Subcutaneous abdominal adipose tissue (tissue), 5 donors: Measurements from ENCODE around the gene SETDB1.

Experiments
- H3K27ac ChIP-seq: one replicate; pipeline ENCODE4 v1.7.0; 2013; ENCODE audit warnings: low read depth, mild to moderate bottlenecking, inconsistent platforms, low read length, moderate library complexity
- H3K27me3 ChIP-seq, 5 donors: one replicate each; pipeline ENCODE4 v1.7.0; 2013; ENCODE audit warnings: low read length in 5 of 5, inconsistent platforms in 1 of 5; ENCODE audit not compliant: control insufficient read depth in 5 of 5, insufficient read depth in 4 of 5
- H3K36me3 ChIP-seq, 5 donors: one replicate each; pipeline ENCODE4 v1.7.0; 2013; ENCODE audit warnings: low read length in 5 of 5; ENCODE audit not compliant: control insufficient read depth in 5 of 5, insufficient read depth in 5 of 5
- H3K4me1 ChIP-seq, 5 donors: one replicate each; pipeline ENCODE4 v1.7.0; 2013; ENCODE audit warnings: low read length in 5 of 5, mild to moderate bottlenecking in 3 of 5, moderate library complexity in 1 of 5; ENCODE audit not compliant: control insufficient read depth in 5 of 5, insufficient read depth in 5 of 5
- H3K4me3 ChIP-seq, 5 donors: one replicate each; pipeline ENCODE4 v1.7.0; 2013; ENCODE audit warnings: low read length in 5 of 5, low read depth in 1 of 5
- H3K9ac ChIP-seq, 5 donors: one replicate each; pipeline ENCODE4 v1.7.0; 2013; ENCODE audit warnings: low read length in 5 of 5, mild to moderate bottlenecking in 4 of 5, moderate library complexity in 3 of 5
- H3K9me3 ChIP-seq, 5 donors: one replicate each; pipeline ENCODE4 v1.7.0; 2013; ENCODE audit warnings: low read length in 5 of 5; ENCODE audit not compliant: control insufficient read depth in 5 of 5
- donor health status: healthy.
- donor health status: healthy.
- donor health status: healthy.
- donor health status: healthy.
- donor health status: healthy.

The SETDB1 gene

GRCh38 chr1:150902346-150902745 lies 23.8 kb upstream of the SETDB1 start:
- no peaks in the 10 kb centered on the region for H3K4me1 ChIP-seq
- H3K4me3 ChIP-seq, result no peak overlapping the region
- no peaks in the 10 kb centered on the region for H3K27me3 ChIP-seq
- no peaks in the 10 kb centered on the region for H3K9me3 ChIP-seq
- no peaks in the 10 kb centered on the region for H3K36me3 ChIP-seq
- no peak overlapping the region for H3K27ac ChIP-seq
- H3K9ac ChIP-seq, result no peak overlapping the region

- Histone ChIP-seq H3K9ac (no peak overlapping the region), H3K4me3 (no peak overlapping the region), H3K36me3 (no peaks in the 10 kb centered on the region), H3K27ac (no peak overlapping the region), H3K27me3 (no peaks in the 10 kb centered on the region), H3K9me3 (no peaks in the 10 kb centered on the region), H3K4me1 (no peaks in the 10 kb centered on the region)
Measured at GRCh38 chr1:150902751-150903150, 23.4 kb upstream of the SETDB1 start.

- no peaks in the 10 kb centered on the region for H3K36me3 ChIP-seq
- H3K4me1 ChIP-seq, result no peaks in the 10 kb centered on the region
- no peak overlapping the region for H3K4me3 ChIP-seq
- no peak overlapping the region for H3K9ac ChIP-seq
- no peaks in the 10 kb centered on the region for H3K9me3 ChIP-seq
- no peak overlapping the region for H3K27ac ChIP-seq
- no peaks in the 10 kb centered on the region for H3K27me3 ChIP-seq
Measured at GRCh38 chr1:150905301-150905700, 20.9 kb upstream of the SETDB1 start.

GRCh38 chr1:150906329-150906728 lies 19.8 kb upstream of the SETDB1 start:
- Histone ChIP-seq H3K27ac (no peak overlapping the region), H3K27me3 (no peaks in the 10 kb centered on the region), H3K4me3 (no peak overlapping the region), H3K36me3 (no peaks in the 10 kb centered on the region), H3K9me3 (no peaks in the 10 kb centered on the region), H3K4me1 (no peaks in the 10 kb centered on the region), H3K9ac (no peak overlapping the region)

- no peak overlapping the region for H3K4me3 ChIP-seq
- H3K36me3 ChIP-seq, result no peaks in the 10 kb centered on the region
- H3K9ac ChIP-seq, result no peak overlapping the region
- no peak overlapping the region for H3K27ac ChIP-seq
- H3K4me1 ChIP-seq, result no peaks in the 10 kb centered on the region
- H3K27me3 ChIP-seq, result no peaks in the 10 kb centered on the region
- no peaks in the 10 kb centered on the region for H3K9me3 ChIP-seq
Measured at GRCh38 chr1:150906813-150907212, 19.4 kb upstream of the SETDB1 start.

- Histone ChIP-seq H3K9me3 (no peaks in the 10 kb centered on the region), H3K27me3 (no peaks in the 10 kb centered on the region), H3K4me3 (no peak overlapping the region), H3K36me3 (no peaks in the 10 kb centered on the region), H3K27ac (no peak overlapping the region), H3K9ac (no peak overlapping the region), H3K4me1 (no peaks in the 10 kb centered on the region)
Measured at GRCh38 chr1:150909585-150910180, 16.5 kb upstream of the SETDB1 start.

- Histone ChIP-seq H3K4me3 (no peak overlapping the region), H3K9me3 (no peaks in the 10 kb centered on the region), H3K27ac (no peak overlapping the region), H3K27me3 (no peaks in the 10 kb centered on the region), H3K4me1 (no peaks in the 10 kb centered on the region), H3K9ac (no peak overlapping the region), H3K36me3 (no peaks in the 10 kb centered on the region)
Measured at GRCh38 chr1:150912623-150913022, 13.5 kb upstream of the SETDB1 start.

- Histone ChIP-seq H3K27me3 (no peaks in the 10 kb centered on the region), H3K27ac (no peak overlapping the region)
Measured at GRCh38 chr1:150917387-150917786, 8.8 kb upstream of the SETDB1 start.

GRCh38 chr1:150922519-150922975 lies 3.6 kb upstream of the SETDB1 start:
- H3K4me3 ChIP-seq, result no peak overlapping the region
- no peaks in the 10 kb centered on the region for H3K27me3 ChIP-seq
- no peak overlapping the region for H3K9ac ChIP-seq
- peaks cover 0 to 15% (median 9%) of the 10 kb centered on the region in 5 donors for H3K4me1 ChIP-seq
- H3K36me3 ChIP-seq, result peaks cover 0 to under 1% (median under 1%) of the 10 kb centered on the region in 5 donors
- H3K9me3 ChIP-seq, result no peaks in the 10 kb centered on the region
- H3K27ac ChIP-seq, result no peak overlapping the region

More at GRCh38 chr1:150917387-150917786, 8.8 kb upstream of the SETDB1 start:
- Histone ChIP-seq H3K9me3 (no peaks in the 10 kb centered on the region), H3K36me3 (no peaks in the 10 kb centered on the region), H3K4me1 (no peaks in the 10 kb centered on the region), H3K9ac (no peak overlapping the region), H3K4me3 (no peak overlapping the region)

- Histone ChIP-seq H3K9me3 (no peaks in the 10 kb centered on the region), H3K27me3 (no peaks in the 10 kb centered on the region), H3K4me1 (peaks cover 0 to 18% (median 12%) of the 10 kb centered on the region in 5 donors), H3K9ac (no peak overlapping the region), H3K27ac (no peak overlapping the region), H3K36me3 (peaks cover 10 to 17% (median 14%) of the 10 kb centered on the region in 5 donors), H3K4me3 (peak overlapping the region in 2 of 5 donors; percentile 18 to 93)
Measured at GRCh38 chr1:150925080-150925479, 1.1 kb upstream of the SETDB1 start.
